Tibial nerve (tissue), 4 donors: ENCODE results near the gene CAMTA1. TPM values are rescaled to one million over a fixed set of nuclear protein-coding genes. Genes with fewer than 3 reads are reported as not detected.
A peak's percentile ranks its signal among the peaks of the same experiment; 100 is the strongest.

Experiments
- DNase-seq, 2 donors: peaks; one replicate each; pipeline ENCODE4 v3.0.0-alpha.2; 2019; ENCODE audit warnings: low spot score in 2 of 2
- H3K27ac ChIP-seq, 4 donors: fragments of 200-600 bp; sonication (generic) in 3 of 4; one replicate each; pipeline ENCODE4 v1.5.1; 2017 to 2019; ENCODE audit warnings: mild to moderate bottlenecking in 1 of 4
- H3K27me3 ChIP-seq, 2 donors: fragments of 200-600 bp; sonication (generic) in 1 of 2; one replicate each; pipeline versions ENCODE4 v1.5.1 to v1.6.0; 2017 to 2019
- H3K36me3 ChIP-seq, 3 donors: fragments of 200-600 bp; sonication (generic); one replicate each; pipeline ENCODE4 v1.5.1; 2018 to 2019
- H3K4me1 ChIP-seq, 4 donors: fragments of 200-600 bp; sonication (generic) in 3 of 4; one replicate each; pipeline ENCODE4 v1.5.1; 2017 to 2019
- H3K4me3 ChIP-seq, 4 donors: fragments of 200-600 bp; sonication (generic) in 3 of 4; one replicate each; pipeline ENCODE4 v1.5.1; 2017 to 2019; ENCODE audit warnings: mild to moderate bottlenecking in 1 of 4, moderate library complexity in 1 of 4
- H3K9me3 ChIP-seq, 4 donors: fragments of 200-600 bp; sonication (generic) in 3 of 4; one replicate each; pipeline ENCODE4 v1.5.1; 2017 to 2019
- CTCF ChIP-seq, 5 experiments: fragments of 200-600 bp in 3 of 5; fragments of 450-650 bp in 2 of 5; sonication (generic) in 3 of 5; IDR thresholded peaks; one replicate each; pipeline ENCODE4 v1.5.1; 2016 to 2019; ENCODE audit warnings: antibody characterized with exemption in 5 of 5, mild to moderate bottlenecking in 3 of 5, moderate library complexity in 2 of 5
- EP300 ChIP-seq, 2 donors: sonication (generic); formaldehyde crosslinking; IDR thresholded peaks; one replicate each; pipeline ENCODE4 v1.6.1; 2017; ENCODE audit warnings: antibody characterized with exemption in 2 of 2, mild to moderate bottlenecking in 1 of 2
- POLR2A ChIP-seq, 2 donors: fragments of 450-650 bp; IDR thresholded peaks; one replicate each; pipeline ENCODE4 v1.6.1; 2017; ENCODE audit warnings: antibody characterized with exemption in 2 of 2, mild to moderate bottlenecking in 2 of 2, moderate library complexity in 2 of 2
- WGBS, 2 donors: methylation state at CpG; one replicate each; pipeline ENCODE4 v1.1.5; 2018; 5-methylcytosine and 5-hydroxymethylcytosine counted together
- total RNA-seq, 4 donors: library from RNA; depleted of rRNA; stranded (reverse); fragments of >200 nt; gene quantifications; one replicate each; pipeline ENCODE4 v1.1.0, GENCODE V29; 2016

CAMTA1 gene
- total RNA-seq, 4 donors from 2014 or later: 41.8 to 104 (median 87.2) TPM

GRCh38 chr1:7279769-7280168 lies 494.5 kb downstream of the CAMTA1 start:
- H3K4me1 ChIP-seq: no peaks in the 10 kb centered on the region
- H3K27ac ChIP-seq: no peak overlapping the region
- H3K9me3 ChIP-seq: peaks cover 0 to 21% (median 0%) of the 10 kb centered on the region in 4 donors
- no peak for DNase-seq
- no peaks in the 10 kb centered on the region for H3K36me3 ChIP-seq
- no peak overlapping the region for H3K4me3 ChIP-seq
- TF ChIP-seq POLR2A (IDR thresholded peaks at IDR 0.05): no peak
- TF ChIP-seq CTCF (IDR thresholded peaks at IDR 0.05): no peak
- TF ChIP-seq EP300 (IDR thresholded peaks at IDR 0.05): no peak
- WGBS, 2 donors: 52 to 62% methylated on average over 2 of the region's 2 CpGs
- no peaks in the 10 kb centered on the region for H3K27me3 ChIP-seq

- H3K9me3 ChIP-seq: peaks cover 0 to 21% (median 0%) of the 10 kb centered on the region in 4 donors
- no peak overlapping the region for H3K4me3 ChIP-seq
- H3K27me3 ChIP-seq: no peaks in the 10 kb centered on the region
- no peak for DNase-seq
- H3K36me3 ChIP-seq: no peaks in the 10 kb centered on the region
- H3K27ac ChIP-seq: no peak overlapping the region
- TF ChIP-seq EP300 (IDR thresholded peaks at IDR 0.05) (no peak), POLR2A (IDR thresholded peaks at IDR 0.05) (no peak), CTCF (IDR thresholded peaks at IDR 0.05) (no peak)
- H3K4me1 ChIP-seq: no peaks in the 10 kb centered on the region
- 70 to 72% methylated on average over 7 of the region's 7 CpGs for WGBS, 2 donors
These were observed 495.2 kb downstream of the CAMTA1 start for GRCh38 chr1:7280347-7280960.

GRCh38 chr1:7281821-7282220 lies 496.6 kb downstream of the CAMTA1 start:
- Histone ChIP-seq H3K9me3 (peaks cover 0 to 14% (median 0%) of the 10 kb centered on the region in 4 donors), H3K36me3 (no peaks in the 10 kb centered on the region), H3K4me1 (no peaks in the 10 kb centered on the region), H3K27me3 (no peaks in the 10 kb centered on the region), H3K27ac (no peak overlapping the region), H3K4me3 (no peak overlapping the region)
- 67 to 78% methylated on average over 5 of the region's 5 CpGs for WGBS, 2 donors
- TF ChIP-seq POLR2A (IDR thresholded peaks at IDR 0.05): no peak
- TF ChIP-seq CTCF (IDR thresholded peaks at IDR 0.05): no peak
- no peak for TF ChIP-seq EP300 (IDR thresholded peaks at IDR 0.05)
- peak in 1 of 2 donors; percentile 9 for DNase-seq

GRCh38 chr1:7284839-7285435 lies 499.7 kb downstream of the CAMTA1 start:
- TF ChIP-seq POLR2A (IDR thresholded peaks at IDR 0.05) (no peak), EP300 (IDR thresholded peaks at IDR 0.05) (no peak), CTCF (IDR thresholded peaks at IDR 0.05) (no peak)
- Histone ChIP-seq H3K27me3 (no peaks in the 10 kb centered on the region), H3K4me3 (no peak overlapping the region), H3K4me1 (no peaks in the 10 kb centered on the region), H3K36me3 (no peaks in the 10 kb centered on the region), H3K27ac (no peak overlapping the region), H3K9me3 (peaks cover 0 to 7% (median 0%) of the 10 kb centered on the region in 4 donors)
- WGBS, 2 donors: 88 to 96% methylated on average over 10 of the region's 10 CpGs
- DNase-seq: no peak

GRCh38 chr1:7285856-7286454 lies 500.7 kb downstream of the CAMTA1 start:
- no peak for TF ChIP-seq CTCF (IDR thresholded peaks at IDR 0.05)
- TF ChIP-seq POLR2A (IDR thresholded peaks at IDR 0.05): no peak
- no peak for TF ChIP-seq EP300 (IDR thresholded peaks at IDR 0.05)
- Histone ChIP-seq H3K4me1 (no peaks in the 10 kb centered on the region), H3K9me3 (peaks cover 0 to 7% (median 0%) of the 10 kb centered on the region in 4 donors), H3K4me3 (no peak overlapping the region), H3K27me3 (no peaks in the 10 kb centered on the region), H3K27ac (no peak overlapping the region), H3K36me3 (no peaks in the 10 kb centered on the region)
- no peak for DNase-seq
- 88 to 95% methylated on average over 10 of the region's 10 CpGs for WGBS, 2 donors
